PC-9 (cell line): ENCODE data around the gene NPFFR1.

ENCODE experiments used
- CTCF ChIP-seq: fragments of 200-600 bp; sonication (generic); conservative IDR thresholded peaks from 2 replicates; pipeline ENCODE4 v1.6.1; 2017; ENCODE audit warnings: mixed run types, antibody characterized with exemption, mild to moderate bottlenecking, moderate library complexity
- EZH2 ChIP-seq: fragments of 200-600 bp; sonication (generic); IDR thresholded peaks from 2 replicates; pipeline ENCODE4 v1.8.0; 2017; ENCODE audit warnings: antibody characterized with exemption, low read depth

GRCh38 chr10:70206762-70207161, 77.0 kb downstream of the NPFFR1 start:
- TF ChIP-seq CTCF (no peak), EZH2 (no peak)
